GM20000 (cell line): ENCODE data around the gene MYL5.

ENCODE experiments used
- DNase-seq: peaks from one replicate; pipeline ENCODE4 v3.0.0; 2012; ENCODE audit warnings: low spot score
- CTCF ChIP-seq: IDR thresholded peaks from 2 replicates; pipeline ENCODE4 v1.5.1; 2012; ENCODE audit warnings: mild to moderate bottlenecking, control low read depth; ENCODE audit errors: extremely low read depth, missing control alignments

The MYL5 gene

GRCh38 chr4:651884-652642 lies 22.3 kb upstream of the MYL5 start:
- TF ChIP-seq CTCF, result no peak
- no peak for DNase-seq

GRCh38 chr4:653080-653821 lies 21.1 kb upstream of the MYL5 start:
- no peak for DNase-seq
- no peak for TF ChIP-seq CTCF

- TF ChIP-seq CTCF, result no peak
- no peak for DNase-seq
Observed at GRCh38 chr4:653831-654502, 20.4 kb upstream of the MYL5 start.

GRCh38 chr4:654503-654845 lies 19.9 kb upstream of the MYL5 start:
- TF ChIP-seq CTCF, result no peak

GRCh38 chr4:654871-655463 lies 19.4 kb upstream of the MYL5 start:
- DNase-seq, result no peak
- TF ChIP-seq CTCF, result no peak

More at GRCh38 chr4:654503-654845, 19.9 kb upstream of the MYL5 start:
- no peak for DNase-seq

GRCh38 chr4:655464-656151 lies 18.7 kb upstream of the MYL5 start:
- no peak for DNase-seq
- no peak for TF ChIP-seq CTCF
